Germinal center (tissue), 1 donor: ENCODE results near the gene MN1.

Source experiments
- DNase-seq: peaks from one replicate; pipeline ENCODE4 v3.0.0; 2012; ENCODE audit warnings: mixed read lengths, low spot score

MN1 gene

GRCh38 chr22:27827604-27828587 lies 26.3 kb upstream of the MN1 start:
- DNase-seq, result no peak

- no peak for DNase-seq
Measured at GRCh38 chr22:27825174-27825573, 23.6 kb upstream of the MN1 start.

- no peak for DNase-seq
Measured at GRCh38 chr22:27823221-27823620, 21.7 kb upstream of the MN1 start.

GRCh38 chr22:27820896-27821866 lies 19.6 kb upstream of the MN1 start:
- no peak for DNase-seq

- DNase-seq, result no peak
Measured at GRCh38 chr22:27816552-27816951, 15.0 kb upstream of the MN1 start.

- DNase-seq, result no peak
Measured at GRCh38 chr22:27815826-27816530, 14.4 kb upstream of the MN1 start.

- no peak for DNase-seq
Measured at GRCh38 chr22:27814993-27815392, 13.4 kb upstream of the MN1 start.

- no peak for DNase-seq
Measured at GRCh38 chr22:27811778-27812177, 10.2 kb upstream of the MN1 start.

- no peak for DNase-seq
Measured at GRCh38 chr22:27810609-27811151, 9.1 kb upstream of the MN1 start.

GRCh38 chr22:27809700-27810608 lies 8.4 kb upstream of the MN1 start:
- no peak for DNase-seq

- no peak for DNase-seq
Measured at GRCh38 chr22:27809226-27809603, 7.7 kb upstream of the MN1 start.

GRCh38 chr22:27808451-27809225 lies 7.1 kb upstream of the MN1 start:
- no peak for DNase-seq

GRCh38 chr22:27805841-27806240 lies 4.3 kb upstream of the MN1 start:
- DNase-seq, result no peak

GRCh38 chr22:27804470-27805297 lies 3.1 kb upstream of the MN1 start:
- peak; percentile 40 for DNase-seq

- DNase-seq, result no peak
Measured at GRCh38 chr22:27803841-27804415, 2.4 kb upstream of the MN1 start.

- DNase-seq, result no peak
Measured at GRCh38 chr22:27802346-27803073, 954 bp upstream of the MN1 start.

GRCh38 chr22:27801202-27801615 lies 347 bp downstream of the MN1 start:
- no peak for DNase-seq
